Measurements from ENCODE around the gene PRDM5. TPM values are rescaled to one million over a fixed set of nuclear protein-coding genes. Genes with fewer than 3 reads are reported as not detected.
"Not testable (repeated sequence)": the region's sequence is repeated elsewhere in the genome, so short reads cannot be mapped to it uniquely, and the experiment has no call there.

PRDM5 gene
- total RNA-seq, 1 donor, result 2.2 TPM

DNA sequence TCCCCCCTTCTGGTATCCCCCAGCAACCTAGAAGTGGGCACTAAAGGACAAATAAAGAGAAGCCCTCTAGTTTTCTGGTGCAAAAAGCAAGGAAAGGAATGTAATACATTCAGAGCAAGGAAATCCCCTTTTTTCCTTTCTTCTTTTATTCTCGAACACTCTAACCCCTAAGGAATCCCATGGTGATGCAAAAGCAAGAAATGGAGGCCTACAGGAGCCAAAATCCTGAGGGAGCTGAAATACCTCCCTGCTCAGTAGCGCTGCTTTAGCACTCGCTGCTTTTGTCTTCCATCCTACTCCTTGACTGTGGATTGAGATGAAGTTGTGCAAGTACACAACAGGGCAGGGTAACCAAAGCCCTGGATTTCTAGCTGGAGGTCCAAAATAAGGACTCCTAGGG is 251.0 kb downstream of the PRDM5 start:
- no peak for DNase-seq (ENCODE audit: low read depth in 2 of 3, low spot score in 2 of 3)

DNA sequence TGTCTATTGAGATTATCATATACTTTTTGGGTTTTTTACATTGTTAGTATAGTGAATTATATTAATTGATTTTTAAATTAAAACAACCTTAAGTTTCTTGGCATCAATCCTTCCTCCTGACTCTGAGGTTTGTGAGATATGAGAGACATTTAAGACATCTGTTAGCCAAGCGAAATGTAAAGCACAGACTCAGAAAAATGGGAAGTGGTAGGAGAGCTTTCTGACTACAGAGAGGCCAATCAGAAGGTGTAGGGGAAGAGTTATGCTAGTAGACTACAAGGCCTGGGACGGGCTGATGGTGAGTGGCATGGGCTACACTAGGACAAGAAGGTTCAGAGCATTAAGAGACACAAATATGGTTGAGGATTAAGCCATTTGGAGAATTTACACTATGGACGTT is 255.4 kb downstream of the PRDM5 start:
- no peak for DNase-seq (ENCODE audit: low read depth in 2 of 3, low spot score in 2 of 3)

DNA sequence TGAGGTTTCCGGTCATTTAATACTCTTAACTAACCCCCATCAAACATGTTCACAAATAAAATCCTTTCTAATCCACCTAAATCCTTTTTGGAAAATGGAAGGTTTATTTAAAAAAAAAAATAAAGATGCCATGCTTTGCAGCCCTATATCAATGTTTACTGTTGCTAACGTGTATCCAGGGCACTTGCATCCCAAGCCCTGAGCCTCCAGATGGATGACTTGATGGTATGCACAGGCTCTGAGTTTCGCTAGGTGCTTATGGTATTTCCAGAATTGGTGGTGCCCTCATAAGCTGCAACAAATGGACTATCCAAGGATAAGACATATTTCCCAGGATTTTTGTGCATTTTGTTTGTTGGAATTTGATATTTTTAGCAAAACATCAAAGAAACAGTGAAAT is 257.7 kb downstream of the PRDM5 start:
- no peak for DNase-seq (ENCODE audit: low read depth in 2 of 3, low spot score in 2 of 3)

DNA sequence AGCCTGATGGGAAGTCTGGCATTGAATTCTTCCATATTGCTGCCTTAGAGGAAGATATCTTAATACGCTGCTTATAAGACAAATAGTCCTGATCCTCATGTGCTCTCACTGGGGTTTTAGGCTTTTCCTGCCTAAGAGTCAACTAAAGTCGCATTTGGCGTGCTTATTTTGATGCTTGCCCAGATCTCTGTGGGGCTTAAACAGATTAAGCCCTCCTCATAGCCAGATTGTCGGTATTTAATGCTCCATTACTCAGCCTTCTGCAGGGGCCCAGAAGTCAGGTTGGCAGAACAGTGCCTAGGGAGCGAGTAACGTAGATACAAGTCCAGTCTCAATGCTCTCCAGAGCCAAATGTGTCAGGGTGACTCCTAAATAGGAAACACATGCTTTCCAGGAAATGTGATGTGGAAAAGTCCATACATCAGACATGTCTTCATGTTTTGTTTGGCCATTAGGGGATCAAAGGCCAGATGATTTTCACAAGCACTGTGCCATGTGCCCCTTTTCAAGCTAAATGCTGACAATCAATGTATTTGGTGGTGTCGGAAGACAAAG is 262.8 kb downstream of the PRDM5 start:
- no peak for DNase-seq (ENCODE audit: low read depth in 2 of 3, low spot score in 2 of 3)

DNA sequence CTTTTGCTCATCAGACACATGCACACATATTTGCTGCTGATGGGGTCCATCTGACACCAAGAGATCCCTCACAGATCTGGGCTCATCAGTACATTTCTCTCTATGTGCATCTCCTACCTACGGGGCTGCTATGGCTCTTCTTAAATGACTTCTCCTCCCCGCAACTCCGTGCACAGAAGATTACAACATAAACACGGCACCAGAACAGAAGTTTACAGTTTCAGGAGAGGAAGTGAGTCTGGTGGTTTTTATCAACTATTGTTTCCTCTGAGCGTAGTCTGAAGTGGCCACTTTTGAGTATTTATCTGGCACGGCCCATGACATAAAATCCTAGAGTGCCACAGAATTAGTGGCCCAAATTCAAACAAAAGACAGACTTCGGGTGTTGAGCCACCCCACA is 263.8 kb downstream of the PRDM5 start:
- peak in 2 of 3 donors; percentile 43 to 84 for DNase-seq (ENCODE audit: low read depth in 2 of 3, low spot score in 2 of 3)

DNA sequence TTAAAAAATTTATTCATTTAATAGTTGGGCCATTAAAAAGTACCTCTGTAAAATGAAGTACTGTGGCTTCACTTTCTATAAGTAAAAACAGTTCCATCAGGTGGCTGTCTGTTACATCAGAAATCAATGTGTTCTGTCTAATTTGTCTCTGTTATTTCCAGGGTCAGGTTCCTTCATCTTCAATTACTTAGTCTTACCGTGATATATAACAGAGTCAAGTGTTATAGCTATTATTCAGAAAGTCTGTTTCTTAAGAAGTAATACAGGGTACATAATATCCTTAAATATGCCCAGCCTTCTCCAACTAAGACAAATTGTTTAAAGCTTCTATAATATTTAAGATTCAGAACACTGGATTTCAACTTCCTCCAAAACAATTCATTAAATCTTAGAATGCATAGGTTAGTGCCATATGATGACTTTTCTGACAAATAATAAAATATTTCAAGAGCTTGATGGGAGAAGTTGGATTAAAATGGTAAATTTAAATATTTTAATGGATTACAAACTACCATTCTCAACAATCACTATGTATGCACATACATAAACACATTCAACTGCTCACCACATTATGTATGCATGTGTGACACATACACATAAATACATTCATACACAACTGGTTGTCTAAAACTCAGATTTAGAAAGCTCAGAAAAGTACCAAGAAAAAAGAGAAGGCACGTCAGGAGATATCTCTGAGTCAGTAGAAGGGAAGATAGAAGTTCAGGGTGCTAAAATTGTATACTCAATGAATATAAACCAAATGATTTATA is 268.5 kb downstream of the PRDM5 start:
- DNase-seq (ENCODE audit: low read depth in 2 of 3, low spot score in 2 of 3), result no peak

DNA sequence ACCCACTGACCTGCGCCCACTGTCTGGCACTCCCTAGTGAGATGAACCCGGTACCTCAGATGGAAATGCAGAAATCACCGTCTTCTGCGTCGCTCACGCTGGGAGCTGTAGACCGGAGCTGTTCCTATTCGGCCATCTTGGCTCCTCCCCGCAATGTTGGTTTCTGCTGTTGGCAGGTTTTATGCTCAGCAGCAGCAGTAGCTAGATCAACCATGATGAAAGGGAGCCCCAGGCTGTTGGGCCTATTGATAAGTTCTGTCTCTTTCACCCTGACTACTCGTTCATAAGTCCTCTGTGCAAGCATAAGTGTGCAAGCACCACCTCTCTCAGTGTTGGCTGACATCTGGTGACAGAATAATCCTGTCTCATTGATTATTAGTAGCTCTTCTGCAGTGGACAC is 274.2 kb downstream of the PRDM5 start:
- DNase-seq (ENCODE audit: low read depth in 2 of 3, low spot score in 2 of 3), result not testable (repeated sequence)

Small RNAs within 50 kb of the gene (small RNA-seq; reads per million reads assigned to genes)
- gene RNU6-550P, result not detected

Other genes with a start within 250 kb of the PRDM5 start
- not detected for gene NDNF, start 149.8 kb upstream of the PRDM5 start, total RNA-seq
- gene TNIP3, start 241.6 kb upstream of the PRDM5 start, total RNA-seq, result not detected